Gastrocnemius medialis (tissue), 4 donors: ENCODE results near the gene UQCR11.

Experiments
- POLR2A ChIP-seq, 2 donors: fragments of 450-650 bp; IDR thresholded peaks; one replicate each; pipeline ENCODE4 v1.6.1; 2017; ENCODE audit warnings: antibody characterized with exemption in 2 of 2, mild to moderate bottlenecking in 2 of 2, moderate library complexity in 2 of 2
- TF ChIP-seq, protein P1 (sequence below), 5 experiments: fragments of 450-650 bp in 3 of 5; fragments of 200-600 bp in 2 of 5; sonication (generic) in 2 of 5; IDR thresholded peaks in 4 of 5; conservative IDR thresholded peaks in 1 of 5; 1 replicate in 4 of 5; 2 replicates in 1 of 5; pipeline ENCODE4 v1.5.1; 2016 to 2019; ENCODE audit warnings: antibody characterized with exemption in 5 of 5, mild to moderate bottlenecking in 3 of 5, moderate library complexity in 3 of 5

DNA sequence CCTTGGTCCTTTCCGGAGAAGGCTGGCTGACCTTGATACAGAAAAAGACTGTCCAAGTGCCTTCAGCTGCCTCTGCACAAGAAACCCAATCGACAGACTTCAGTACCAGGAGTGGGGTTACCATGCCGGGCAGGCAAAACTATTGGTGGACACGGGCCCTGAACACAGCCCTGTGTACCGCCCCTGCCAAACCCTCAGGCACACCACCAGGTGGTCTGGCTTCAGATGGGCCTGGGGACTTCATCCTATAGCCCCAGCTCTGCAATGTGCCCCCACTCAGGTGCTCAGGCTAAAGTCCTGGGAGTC lies 29.6 kb upstream of the UQCR11 start:
- TF ChIP-seq, protein P1, sequence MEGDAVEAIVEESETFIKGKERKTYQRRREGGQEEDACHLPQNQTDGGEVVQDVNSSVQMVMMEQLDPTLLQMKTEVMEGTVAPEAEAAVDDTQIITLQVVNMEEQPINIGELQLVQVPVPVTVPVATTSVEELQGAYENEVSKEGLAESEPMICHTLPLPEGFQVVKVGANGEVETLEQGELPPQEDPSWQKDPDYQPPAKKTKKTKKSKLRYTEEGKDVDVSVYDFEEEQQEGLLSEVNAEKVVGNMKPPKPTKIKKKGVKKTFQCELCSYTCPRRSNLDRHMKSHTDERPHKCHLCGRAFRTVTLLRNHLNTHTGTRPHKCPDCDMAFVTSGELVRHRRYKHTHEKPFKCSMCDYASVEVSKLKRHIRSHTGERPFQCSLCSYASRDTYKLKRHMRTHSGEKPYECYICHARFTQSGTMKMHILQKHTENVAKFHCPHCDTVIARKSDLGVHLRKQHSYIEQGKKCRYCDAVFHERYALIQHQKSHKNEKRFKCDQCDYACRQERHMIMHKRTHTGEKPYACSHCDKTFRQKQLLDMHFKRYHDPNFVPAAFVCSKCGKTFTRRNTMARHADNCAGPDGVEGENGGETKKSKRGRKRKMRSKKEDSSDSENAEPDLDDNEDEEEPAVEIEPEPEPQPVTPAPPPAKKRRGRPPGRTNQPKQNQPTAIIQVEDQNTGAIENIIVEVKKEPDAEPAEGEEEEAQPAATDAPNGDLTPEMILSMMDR (IDR thresholded peaks at IDR 0.05 in 4 of 5, conservative IDR thresholded peaks at IDR 0.05 in 1 of 5), result no peak
- TF ChIP-seq POLR2A (IDR thresholded peaks at IDR 0.05), result no peak
